ENCODE data around the gene POGK.

- TF ChIP-seq CTCF (IDR thresholded peaks at IDR 0.05) (no peak), EZH2 (IDR thresholded peaks at IDR 0.05) (no peak)
Measured at GRCh38 chr1:166884971-166885370, 45.7 kb downstream of the POGK start.

Data from neural progenitor cell (in vitro differentiated cells).